Measurements from ENCODE around the gene HIGD1C.

DNA sequence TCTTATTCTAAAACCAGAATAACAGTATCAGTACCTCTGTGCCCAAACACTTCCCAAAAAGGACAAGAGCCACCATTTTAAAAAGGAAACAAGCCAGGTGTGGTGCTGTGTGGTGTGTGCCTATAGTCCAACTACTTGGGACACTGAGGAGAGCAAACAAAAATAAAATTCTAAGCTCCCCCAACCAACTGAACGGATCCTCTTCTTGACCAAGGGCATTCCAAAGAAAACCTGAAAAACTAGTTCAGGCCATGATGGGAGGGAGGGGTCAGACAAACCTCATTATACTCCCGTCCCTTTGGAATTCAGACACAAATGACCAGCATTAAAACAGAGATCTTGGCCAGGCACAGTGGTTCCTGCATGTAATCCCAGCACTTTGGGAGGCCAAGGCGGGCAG lies 53.3 kb downstream of the HIGD1C start:
- TF ChIP-seq ZNF70 (CRISPR knock-in tag; IDR thresholded peaks at IDR 0.05): no peak
- TF ChIP-seq ZFP3 (CRISPR knock-in tag; IDR thresholded peaks at IDR 0.05): no peak
- TF ChIP-seq TOX (CRISPR knock-in tag; IDR thresholded peaks at IDR 0.05; ENCODE audit: borderline replicate concordance): no peak
- no peak for TF ChIP-seq ZNF565 (CRISPR knock-in tag; conservative IDR thresholded peaks at IDR 0.05; ENCODE audit: low read depth)
- no peak for TF ChIP-seq RARB (CRISPR knock-in tag; IDR thresholded peaks at IDR 0.05)
- TF ChIP-seq PATZ1 (CRISPR knock-in tag; IDR thresholded peaks at IDR 0.05; ENCODE audit: borderline replicate concordance): no peak
- TF ChIP-seq CREB5 (CRISPR knock-in tag; IDR thresholded peaks at IDR 0.05; ENCODE audit: low read depth): no peak
- no peak for TF ChIP-seq GLIS3 (CRISPR knock-in tag; IDR thresholded peaks at IDR 0.05)
- no peak for TF ChIP-seq CSRNP3 (CRISPR knock-in tag; IDR thresholded peaks at IDR 0.05)
- no peak for TF ChIP-seq ZNF8 (CRISPR knock-in tag; IDR thresholded peaks at IDR 0.05)
